Prostate gland (tissue), 2 donors: Measurements from ENCODE around the gene NOL7. TPM values are rescaled to one million over a fixed set of nuclear protein-coding genes. Genes with fewer than 3 reads are reported as not detected.

Source experiments
- DNase-seq: peaks from one replicate; pipeline ENCODE4 v3.0.0-alpha.2; 2019; ENCODE audit warnings: low spot score
- H3K27ac ChIP-seq, 2 donors: fragments of 200-600 bp; sonication (generic); 2 replicates each; pipeline ENCODE4 v1.5.1; 2017 to 2019
- H3K27me3 ChIP-seq: fragments of 200-600 bp; sonication (generic); replicated peaks from 2 replicates; pipeline ENCODE4 v1.5.1; 2019; ENCODE audit not compliant: insufficient read depth
- H3K36me3 ChIP-seq, 2 donors: fragments of 200-600 bp; sonication (generic); 1 replicate in 1 of 2; 2 replicates in 1 of 2; pipeline versions ENCODE4 v1.5.1 to v1.8.1; 2017 to 2019
- H3K4me1 ChIP-seq: fragments of 200-600 bp; sonication (generic); replicated peaks from 2 replicates; pipeline ENCODE4 v1.5.1; 2019
- H3K4me3 ChIP-seq, 2 donors: fragments of 200-600 bp; sonication (generic); 2 replicates each; pipeline ENCODE4 v1.5.1; 2017 to 2019
- H3K9me3 ChIP-seq: fragments of 200-600 bp; sonication (generic); 2 replicates; pipeline ENCODE4 v1.5.1; 2017
- POLR2A ChIP-seq: fragments of 450-650 bp; IDR thresholded peaks from one replicate; pipeline ENCODE4 v1.6.1; 2016; ENCODE audit warnings: antibody characterized with exemption, mild to moderate bottlenecking
- POLR2AphosphoS5 ChIP-seq: sonication (generic); formaldehyde crosslinking; IDR thresholded peaks from one replicate; pipeline ENCODE4 v1.6.1; 2017; ENCODE audit warnings: antibody characterized with exemption
- WGBS: methylation state at CpG from one replicate; pipeline ENCODE4 v1.1.5; 2018; 5-methylcytosine and 5-hydroxymethylcytosine counted together
- intact Hi-C: fragments of 100-400 bp; cut with DNase I; formaldehyde crosslinking; loops from one replicate; pipeline ENCODE4 v1.14.2; 2022
- total RNA-seq, 2 donors: library from RNA; depleted of rRNA; stranded (reverse); fragments of >200 nt; gene quantifications; one replicate each; pipeline ENCODE4 v1.1.0, GENCODE V29; 2016
- TF ChIP-seq, protein P1 (sequence below), 4 experiments: fragments of 200-600 bp in 2 of 4; fragments of 450-650 bp in 2 of 4; sonication (generic) in 2 of 4; IDR thresholded peaks; 1 replicate in 3 of 4; 2 replicates in 1 of 4; pipeline ENCODE4 v1.5.1; 2016 to 2019; ENCODE audit warnings: antibody characterized with exemption in 4 of 4, mild to moderate bottlenecking in 2 of 4, moderate library complexity in 2 of 4

Gene NOL7
- total RNA-seq, 2 donors from 2014 or later: 68.3 to 108 TPM

- Histone ChIP-seq H3K27ac (no peak overlapping the region), H3K36me3 (no peaks in the 10 kb centered on the region), H3K4me3 (no peak overlapping the region), H3K9me3 (no peaks in the 10 kb centered on the region), H3K4me1 (no peaks in the 10 kb centered on the region), H3K27me3 (no peaks in the 10 kb centered on the region)
- no peak for DNase-seq
- 90% methylated on average over 4 of the region's 4 CpGs for WGBS
- intact Hi-C loops: no loop called here
- TF ChIP-seq, protein P1, sequence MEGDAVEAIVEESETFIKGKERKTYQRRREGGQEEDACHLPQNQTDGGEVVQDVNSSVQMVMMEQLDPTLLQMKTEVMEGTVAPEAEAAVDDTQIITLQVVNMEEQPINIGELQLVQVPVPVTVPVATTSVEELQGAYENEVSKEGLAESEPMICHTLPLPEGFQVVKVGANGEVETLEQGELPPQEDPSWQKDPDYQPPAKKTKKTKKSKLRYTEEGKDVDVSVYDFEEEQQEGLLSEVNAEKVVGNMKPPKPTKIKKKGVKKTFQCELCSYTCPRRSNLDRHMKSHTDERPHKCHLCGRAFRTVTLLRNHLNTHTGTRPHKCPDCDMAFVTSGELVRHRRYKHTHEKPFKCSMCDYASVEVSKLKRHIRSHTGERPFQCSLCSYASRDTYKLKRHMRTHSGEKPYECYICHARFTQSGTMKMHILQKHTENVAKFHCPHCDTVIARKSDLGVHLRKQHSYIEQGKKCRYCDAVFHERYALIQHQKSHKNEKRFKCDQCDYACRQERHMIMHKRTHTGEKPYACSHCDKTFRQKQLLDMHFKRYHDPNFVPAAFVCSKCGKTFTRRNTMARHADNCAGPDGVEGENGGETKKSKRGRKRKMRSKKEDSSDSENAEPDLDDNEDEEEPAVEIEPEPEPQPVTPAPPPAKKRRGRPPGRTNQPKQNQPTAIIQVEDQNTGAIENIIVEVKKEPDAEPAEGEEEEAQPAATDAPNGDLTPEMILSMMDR (IDR thresholded peaks at IDR 0.05): no peak
- TF ChIP-seq POLR2AphosphoS5 (no peak), POLR2A (no peak)
Observed at GRCh38 chr6:13604135-13604534, 11.0 kb upstream of the NOL7 start.

GRCh38 chr6:13604546-13605416 is 10.4 kb upstream of the NOL7 start:
- H3K9me3 ChIP-seq: no peaks in the 10 kb centered on the region
- no peaks in the 10 kb centered on the region for H3K36me3 ChIP-seq
- 67% methylated on average over 2 of the region's 2 CpGs for WGBS
- no peak overlapping the region for H3K27ac ChIP-seq
- no peaks in the 10 kb centered on the region for H3K4me1 ChIP-seq
- no peaks in the 10 kb centered on the region for H3K27me3 ChIP-seq
- intact Hi-C loops: no loop called here
- no peak overlapping the region for H3K4me3 ChIP-seq
- no peak for DNase-seq
- no peak for TF ChIP-seq POLR2A
- TF ChIP-seq POLR2AphosphoS5: no peak
- TF ChIP-seq, protein P1 (IDR thresholded peaks at IDR 0.05): no peak

- no peaks in the 10 kb centered on the region for H3K4me1 ChIP-seq
- no peak for TF ChIP-seq POLR2A
- no peak for TF ChIP-seq POLR2AphosphoS5
- TF ChIP-seq, protein P1 (IDR thresholded peaks at IDR 0.05): no peak
- no peaks in the 10 kb centered on the region for H3K36me3 ChIP-seq
- no peaks in the 10 kb centered on the region for H3K27me3 ChIP-seq
- intact Hi-C loops: no loop called here
- no peaks in the 10 kb centered on the region for H3K9me3 ChIP-seq
- no peak for DNase-seq
- H3K4me3 ChIP-seq: no peak overlapping the region
- 89% methylated on average over 4 of the region's 4 CpGs for WGBS
- H3K27ac ChIP-seq: no peak overlapping the region
Observed at GRCh38 chr6:13605634-13606033, 9.5 kb upstream of the NOL7 start.

DNA sequence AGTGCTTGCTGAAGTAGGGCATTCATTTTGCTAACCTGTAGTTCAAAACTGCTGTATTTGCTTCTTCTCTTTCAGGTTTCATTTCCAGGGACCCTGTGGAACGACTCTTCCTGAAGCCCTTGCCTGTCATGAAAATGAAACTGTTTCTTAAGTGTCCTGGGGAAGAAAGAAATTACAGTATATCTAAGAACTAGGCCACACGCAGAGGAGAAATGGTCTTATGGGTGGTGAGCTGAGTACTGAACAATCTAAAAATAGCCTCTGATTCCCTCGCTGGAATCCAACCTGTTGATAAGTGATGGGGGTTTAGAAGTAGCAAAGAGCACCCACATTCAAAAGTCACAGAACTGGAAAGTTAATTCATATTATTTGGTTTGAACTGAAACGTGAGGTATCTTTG is 3.4 kb upstream of the NOL7 start:
- TF ChIP-seq, protein P1 (IDR thresholded peaks at IDR 0.05): no peak
- TF ChIP-seq POLR2AphosphoS5: no peak
- TF ChIP-seq POLR2A: no peak
- intact Hi-C loops: no loop called here
- H3K4me3 ChIP-seq: no peak overlapping the region

GRCh38 chr6:13613029-13613594 is 2.0 kb upstream of the NOL7 start:
- Histone ChIP-seq H3K4me1 (peaks cover 2% of the 10 kb centered on the region), H3K36me3 (no peaks in the 10 kb centered on the region), H3K27ac (no peak overlapping the region), H3K4me3 (no peak overlapping the region), H3K9me3 (no peaks in the 10 kb centered on the region), H3K27me3 (no peaks in the 10 kb centered on the region)
- DNase-seq: no peak
- intact Hi-C loops: no loop called here
- 61% methylated on average over 3 of the region's 3 CpGs for WGBS
- no peak for TF ChIP-seq POLR2AphosphoS5
- TF ChIP-seq, protein P1 (IDR thresholded peaks at IDR 0.05): no peak
- TF ChIP-seq POLR2A: no peak

More for the DNA sequence above, 3.4 kb upstream of the NOL7 start:
- Histone ChIP-seq H3K27me3 (no peaks in the 10 kb centered on the region), H3K4me1 (peaks cover 2% of the 10 kb centered on the region), H3K27ac (no peak overlapping the region), H3K36me3 (no peaks in the 10 kb centered on the region), H3K9me3 (no peaks in the 10 kb centered on the region)
- 80% methylated on average over 4 of the region's 4 CpGs for WGBS
- DNase-seq: no peak
